Retinal pigment epithelial cell (primary cell): ENCODE measurements around the gene VIPR2.

Experiments used
- DNase-seq: peaks from one replicate; pipeline ENCODE4 v3.0.0-alpha.2; 2010; ENCODE audit warnings: low read depth
- H3K4me3 ChIP-seq: 2 replicates; pipeline ENCODE4 v1.5.1; 2011; ENCODE audit warnings: mild to moderate bottlenecking, low read length, control low read depth, moderate library complexity
- TF ChIP-seq, protein P1 (sequence below): conservative IDR thresholded peaks from 2 replicates; pipeline ENCODE4 v1.5.1; 2011; ENCODE audit warnings: low read depth, low read length, control low read depth, inconsistent platforms

VIPR2 gene

GRCh38 chr7:159149488-159149887, 4.8 kb upstream of the VIPR2 start:
- H3K4me3 ChIP-seq = no peak overlapping the region
- TF ChIP-seq, protein P1, sequence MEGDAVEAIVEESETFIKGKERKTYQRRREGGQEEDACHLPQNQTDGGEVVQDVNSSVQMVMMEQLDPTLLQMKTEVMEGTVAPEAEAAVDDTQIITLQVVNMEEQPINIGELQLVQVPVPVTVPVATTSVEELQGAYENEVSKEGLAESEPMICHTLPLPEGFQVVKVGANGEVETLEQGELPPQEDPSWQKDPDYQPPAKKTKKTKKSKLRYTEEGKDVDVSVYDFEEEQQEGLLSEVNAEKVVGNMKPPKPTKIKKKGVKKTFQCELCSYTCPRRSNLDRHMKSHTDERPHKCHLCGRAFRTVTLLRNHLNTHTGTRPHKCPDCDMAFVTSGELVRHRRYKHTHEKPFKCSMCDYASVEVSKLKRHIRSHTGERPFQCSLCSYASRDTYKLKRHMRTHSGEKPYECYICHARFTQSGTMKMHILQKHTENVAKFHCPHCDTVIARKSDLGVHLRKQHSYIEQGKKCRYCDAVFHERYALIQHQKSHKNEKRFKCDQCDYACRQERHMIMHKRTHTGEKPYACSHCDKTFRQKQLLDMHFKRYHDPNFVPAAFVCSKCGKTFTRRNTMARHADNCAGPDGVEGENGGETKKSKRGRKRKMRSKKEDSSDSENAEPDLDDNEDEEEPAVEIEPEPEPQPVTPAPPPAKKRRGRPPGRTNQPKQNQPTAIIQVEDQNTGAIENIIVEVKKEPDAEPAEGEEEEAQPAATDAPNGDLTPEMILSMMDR = no peak
- no peak for DNase-seq

GRCh38 chr7:159148430-159149395, 4.0 kb upstream of the VIPR2 start:
- no peak overlapping the region for H3K4me3 ChIP-seq
- no peak for DNase-seq
- TF ChIP-seq, protein P1 = no peak

DNA sequence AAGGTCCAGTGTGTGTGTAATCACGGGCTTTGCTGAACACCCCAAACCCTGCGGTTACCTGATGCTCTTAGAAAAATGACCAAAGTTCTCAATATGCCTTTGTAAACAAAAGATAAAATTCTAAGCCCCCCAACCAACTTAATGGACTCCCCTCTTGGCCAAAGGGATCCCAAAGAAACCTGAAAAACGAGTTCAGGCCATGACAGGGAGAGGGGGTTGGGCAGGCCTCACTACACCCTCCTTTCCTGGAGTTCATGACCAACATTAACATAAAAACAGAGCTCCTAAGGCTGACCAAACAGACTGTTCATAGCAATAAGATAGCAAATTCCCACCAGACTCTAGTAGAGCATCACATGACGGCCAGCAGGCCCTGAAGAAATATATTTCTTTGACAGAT, 3.0 kb upstream of the VIPR2 start:
- no peak for DNase-seq
- H3K4me3 ChIP-seq = no peak overlapping the region
- TF ChIP-seq, protein P1 = no peak

GRCh38 chr7:159147246-159147645, 2.6 kb upstream of the VIPR2 start:
- TF ChIP-seq, protein P1 = no peak
- H3K4me3 ChIP-seq = no peak overlapping the region
- DNase-seq = no peak

DNA sequence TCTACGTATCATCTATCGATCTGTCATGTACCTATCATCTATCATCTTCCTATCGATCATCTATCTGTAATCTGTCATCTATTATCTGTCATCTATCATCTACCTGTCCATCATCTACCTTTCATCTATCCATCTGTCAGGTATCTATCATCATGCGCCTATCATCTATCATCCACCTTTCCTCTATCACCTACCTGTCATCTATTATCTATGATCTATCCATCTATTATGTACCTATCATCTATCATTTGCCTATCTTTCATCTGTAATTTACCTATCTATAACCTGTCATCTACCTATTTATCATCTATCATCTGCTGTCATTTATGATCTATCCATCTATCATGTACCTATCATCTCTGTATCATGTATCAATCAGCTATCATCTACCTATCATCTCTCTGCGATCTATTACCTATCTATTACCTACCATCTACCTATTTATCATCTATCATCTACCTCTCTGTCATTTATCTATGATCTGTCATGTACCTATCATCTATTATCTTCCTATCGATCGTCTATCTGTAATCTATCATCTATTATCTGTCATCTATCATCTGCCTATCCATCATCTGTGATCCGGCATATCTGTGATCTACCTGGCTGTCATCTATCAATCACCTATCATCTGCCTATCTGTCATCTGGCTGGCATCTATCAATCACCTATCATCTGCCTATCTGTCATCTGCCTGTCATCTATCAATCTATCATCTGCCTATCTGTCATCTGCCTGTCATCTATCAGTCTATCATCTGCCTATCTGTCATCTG, 1.6 kb upstream of the VIPR2 start:
- DNase-seq = no peak
- TF ChIP-seq, protein P1 = no peak
- H3K4me3 ChIP-seq = no peak overlapping the region

GRCh38 chr7:159145490-159145855, 806 bp upstream of the VIPR2 start:
- no peak overlapping the region for H3K4me3 ChIP-seq
- DNase-seq = no peak
- TF ChIP-seq, protein P1 = no peak
